Heart left ventricle (tissue), 13 donors: ENCODE measurements around the gene DOK7.

Experiments used
- CTCF ChIP-seq, 12 donors: fragments of 200-600 bp; sonication (generic) in 4 of 12; IDR thresholded peaks; one replicate each; pipeline versions ENCODE4 v1.5.0 to v1.8.0; 2018 to 2022; ENCODE audit warnings: antibody characterized with exemption in 12 of 12, mild to moderate bottlenecking in 5 of 12
- POLR2A ChIP-seq, 2 donors: fragments of 450-650 bp; IDR thresholded peaks; one replicate each; pipeline ENCODE4 v1.6.1; 2017; ENCODE audit warnings: antibody characterized with exemption in 2 of 2, mild to moderate bottlenecking in 2 of 2, moderate library complexity in 2 of 2
- donor health status: ischemic (EF 13 %, LVEDD 7.1; RV severe dilation, severe dysfunction).
- donor health status: DM: no; HTN: yes; CAD: no.
- donor health status: DM: no; HTN: no; CAD: no.
- donor health status: ischemic (EF 25% LVEDD 6.9; RV normal size, moderate dysfunction).
- donor health status: ischemic (EF 25% LVEDD 5.7; RV mildly dilated, moderate dysfunction).
- donor health status: ischemic (EF 35%, LVEDD 5.7; RV mildly dilated, moderate dysfunction).
- donor health status: nonischemic (EF 11% LVEDD 7.7; RV severe dilation, severe dysfunction).
- donor health status: DM: yes; HTN: yes; CAD: no.
- donor health status: PGD.
- donor health status: ischemic (EF 29% LVEDD 5.4; RV normal size, mild dysfunction).
- donor health status: nonischemic (EF 23%, LVEDD 6.1; RV moderate dilation, normal function).

- TF ChIP-seq CTCF (IDR thresholded peaks at IDR 0.05) (no peak), POLR2A (IDR thresholded peaks at IDR 0.05) (no peak)
Measured at GRCh38 chr4:3419836-3420605, 43.1 kb upstream of the DOK7 start.
